Lung (tissue), 12 donors: ENCODE measurements around the gene IL6. TPM values are rescaled to one million over a fixed set of nuclear protein-coding genes. Genes with fewer than 3 reads are reported as not detected.

Experiments used
- ATAC-seq: fragments of 200-7000 bp; cut with Tn5 transposase; one replicate; pipeline ENCODE4 v1.9.1; 2020; ENCODE audit warnings: moderate number of reproducible peaks; ENCODE audit not compliant: insufficient read depth, low FRiP score
- DNase-seq, 3 donors: peaks; one replicate each; pipeline ENCODE4 v3.0.0-alpha.2; 2013 to 2017
- H3K27ac ChIP-seq, 2 donors: one replicate each; pipeline ENCODE4 v1.5.1; 2013; ENCODE audit warnings: mild to moderate bottlenecking in 2 of 2, moderate library complexity in 2 of 2, control low read depth in 1 of 2, inconsistent platforms in 1 of 2, low read depth in 1 of 2, low read length in 1 of 2
- H3K27me3 ChIP-seq, 3 donors: one replicate each; pipeline ENCODE4 v1.5.1; 2013; ENCODE audit warnings: low read length in 2 of 3; ENCODE audit not compliant: control insufficient read depth in 3 of 3, insufficient read depth in 3 of 3
- H3K36me3 ChIP-seq, 4 donors: one replicate each; pipeline ENCODE4 v1.5.1; 2013; ENCODE audit warnings: low read length in 4 of 4, mild to moderate bottlenecking in 1 of 4, moderate library complexity in 1 of 4; ENCODE audit not compliant: control insufficient read depth in 4 of 4, insufficient read depth in 4 of 4
- H3K4me1 ChIP-seq, 5 donors: one replicate each; pipeline ENCODE4 v1.5.1; 2013; ENCODE audit warnings: low read length in 5 of 5, mild to moderate bottlenecking in 2 of 5, moderate library complexity in 1 of 5; ENCODE audit not compliant: control insufficient read depth in 5 of 5, insufficient read depth in 5 of 5
- H3K4me3 ChIP-seq: one replicate; pipeline ENCODE4 v1.5.1; 2013; ENCODE audit warnings: mild to moderate bottlenecking, control low read depth, moderate library complexity
- H3K9ac ChIP-seq, 2 donors: one replicate each; pipeline ENCODE4 v1.5.1; 2013; ENCODE audit warnings: low read length in 2 of 2, control low read depth in 1 of 2; ENCODE audit not compliant: insufficient read depth in 1 of 2
- H3K9me3 ChIP-seq, 4 donors: one replicate each; pipeline ENCODE4 v1.5.1; 2013; ENCODE audit warnings: low read length in 3 of 4, mild to moderate bottlenecking in 1 of 4, moderate library complexity in 1 of 4; ENCODE audit not compliant: control insufficient read depth in 4 of 4, insufficient read depth in 3 of 4
- CTCF ChIP-seq: IDR thresholded peaks from 2 replicates; pipeline ENCODE4 v1.5.1; 2012; ENCODE audit warnings: mild to moderate bottlenecking; ENCODE audit errors: control extremely low read depth, extremely low read depth
- WGBS, 2 donors: extraction: QIAGEN DNeasy Blood & Tissue Kit; methylation state at CpG; one replicate each; pipeline ENCODE4 v1.1.7; 2013; 5-methylcytosine and 5-hydroxymethylcytosine counted together
- polyA plus RNA-seq, 2 donors: library from polyadenylated mRNA; stranded (reverse); fragments of 200-250 nt; gene quantifications; one replicate each; pipeline ENCODE4 v1.2.1, GENCODE V29; 2013
- total RNA-seq, 2 donors: library from RNA; depleted of rRNA in 1 of 2; stranded (reverse); fragments of >200 nt in 1 of 2; gene quantifications; one replicate each; pipeline ENCODE4 v1.2.1, GENCODE V29; 2014 to 2021
- donor health status: control.
- donor health status: control.
- donor health status: Bipolar disorder and iron deficiency.
- donor health status: healthy.
- donor health status: DM: yes; HTN: yes; CAD: no.

Gene IL6
- total and polyA plus RNA-seq, 4 donors = 2.7 to 155 (median 12.4) TPM

GRCh38 chr7:22713463-22713862, 13.5 kb upstream of the IL6 start:
- 54 to 78% methylated on average over 1 of the region's 1 CpG for WGBS, 2 donors
- ATAC-seq (no peak), DNase-seq (no peak)
- Histone ChIP-seq H3K36me3 (no peaks in the 10 kb centered on the region), H3K9me3 (no peaks in the 10 kb centered on the region), H3K9ac (no peak overlapping the region), H3K4me3 (no peak overlapping the region), H3K4me1 (peaks cover 0 to 5% (median 0%) of the 10 kb centered on the region in 5 donors), H3K27me3 (no peaks in the 10 kb centered on the region), H3K27ac (no peak overlapping the region)
- no peak for TF ChIP-seq CTCF

GRCh38 chr7:22715969-22716368, 11.0 kb upstream of the IL6 start:
- Histone ChIP-seq H3K4me3 (no peak overlapping the region), H3K36me3 (no peaks in the 10 kb centered on the region), H3K9me3 (no peaks in the 10 kb centered on the region), H3K27ac (no peak overlapping the region), H3K27me3 (no peaks in the 10 kb centered on the region), H3K4me1 (peaks cover 0 to 7% (median 0%) of the 10 kb centered on the region in 5 donors), H3K9ac (no peak overlapping the region)
- no peak for TF ChIP-seq CTCF
- DNase-seq = no peak
- no peak for ATAC-seq
- WGBS, 2 donors = 93 to 96% methylated on average over 4 of the region's 4 CpGs

- TF ChIP-seq CTCF = no peak
- no peak overlapping the region for H3K4me3 ChIP-seq
- no peak for DNase-seq
- H3K9ac ChIP-seq = no peak overlapping the region
- no peaks in the 10 kb centered on the region for H3K9me3 ChIP-seq
- H3K4me1 ChIP-seq = peaks cover 0 to 16% (median 2%) of the 10 kb centered on the region in 5 donors
- no peaks in the 10 kb centered on the region for H3K27me3 ChIP-seq
- WGBS, 2 donors = 82 to 95% methylated on average over 7 of the region's 7 CpGs
- H3K36me3 ChIP-seq = no peaks in the 10 kb centered on the region
- no peak for ATAC-seq
- H3K27ac ChIP-seq = no peak overlapping the region
Observed at GRCh38 chr7:22717760-22718159, 9.2 kb upstream of the IL6 start.

- Histone ChIP-seq H3K4me1 (peaks cover 0 to 21% (median 7%) of the 10 kb centered on the region in 5 donors), H3K27ac (peak overlapping the region in 1 of 2 donors; percentile 64), H3K27me3 (no peaks in the 10 kb centered on the region), H3K4me3 (no peak overlapping the region), H3K9ac (no peak overlapping the region), H3K9me3 (no peaks in the 10 kb centered on the region), H3K36me3 (no peaks in the 10 kb centered on the region)
- WGBS, 2 donors = 67 to 82% methylated on average over 6 of the region's 6 CpGs
- no peak for TF ChIP-seq CTCF
- no peak for ATAC-seq
- DNase-seq = peak in 1 of 3 donors; percentile 47
Observed at GRCh38 chr7:22718200-22718711, 8.7 kb upstream of the IL6 start.
